ENCODE measurements around the gene SLCO2A1.

The SLCO2A1 gene

DNA sequence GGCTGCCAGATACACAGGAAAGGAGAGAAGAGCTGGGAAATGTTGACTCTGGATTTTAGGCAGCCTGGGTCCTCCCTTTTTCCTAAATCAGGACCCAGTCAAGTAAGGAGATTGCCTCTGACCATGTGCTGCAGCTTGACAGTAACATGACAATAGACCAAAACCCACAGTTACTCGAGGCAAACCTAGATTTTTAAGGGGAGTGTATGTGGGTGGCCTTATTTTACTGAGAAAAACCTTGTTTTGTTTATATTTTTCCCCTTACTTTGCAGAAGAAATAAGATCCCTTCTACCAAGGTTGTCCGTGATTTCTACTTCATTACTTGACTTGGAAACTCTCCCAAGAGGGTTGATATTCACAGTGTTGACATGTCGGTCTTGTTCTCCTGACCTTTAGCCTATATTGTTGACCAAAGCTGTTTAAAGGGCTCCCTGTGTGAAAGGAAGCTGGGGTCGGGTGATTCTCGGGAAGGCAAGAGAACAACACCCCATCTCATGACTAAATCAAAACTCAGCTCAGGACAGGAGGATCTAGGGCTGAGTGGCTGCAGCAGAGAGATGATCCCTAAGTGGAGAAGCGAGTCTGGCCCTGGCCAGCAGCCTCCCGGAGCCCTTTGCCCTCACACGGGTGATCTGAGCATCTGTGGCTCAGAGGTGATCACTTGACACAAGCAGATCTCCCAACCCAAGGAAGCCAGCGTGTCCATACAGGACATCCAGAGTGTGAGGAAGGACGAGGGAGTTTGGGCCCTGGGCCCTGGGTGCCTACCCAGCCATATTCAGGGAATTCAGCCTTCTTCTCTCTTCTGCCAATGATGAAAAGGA, 31.0 kb upstream of the SLCO2A1 start:
- no peak for DNase-seq (ENCODE audit: low read depth in 2 of 2)

- DNase-seq (ENCODE audit: low read depth in 2 of 2), result no peak
Measured at GRCh38 chr3:134059671-134060560, 30.2 kb upstream of the SLCO2A1 start.

- no peak for DNase-seq (ENCODE audit: low read depth in 2 of 2)
Measured at GRCh38 chr3:134059035-134059601, 29.4 kb upstream of the SLCO2A1 start.

- DNase-seq (ENCODE audit: low read depth in 2 of 2), result no peak
Measured at GRCh38 chr3:134057654-134058110, 28.0 kb upstream of the SLCO2A1 start.

- no peak for DNase-seq (ENCODE audit: low read depth in 2 of 2)
Measured at GRCh38 chr3:134057006-134057653, 27.4 kb upstream of the SLCO2A1 start.

- DNase-seq (ENCODE audit: low read depth in 2 of 2), result no peak
Measured at GRCh38 chr3:134056464-134056891, 26.8 kb upstream of the SLCO2A1 start.

DNA sequence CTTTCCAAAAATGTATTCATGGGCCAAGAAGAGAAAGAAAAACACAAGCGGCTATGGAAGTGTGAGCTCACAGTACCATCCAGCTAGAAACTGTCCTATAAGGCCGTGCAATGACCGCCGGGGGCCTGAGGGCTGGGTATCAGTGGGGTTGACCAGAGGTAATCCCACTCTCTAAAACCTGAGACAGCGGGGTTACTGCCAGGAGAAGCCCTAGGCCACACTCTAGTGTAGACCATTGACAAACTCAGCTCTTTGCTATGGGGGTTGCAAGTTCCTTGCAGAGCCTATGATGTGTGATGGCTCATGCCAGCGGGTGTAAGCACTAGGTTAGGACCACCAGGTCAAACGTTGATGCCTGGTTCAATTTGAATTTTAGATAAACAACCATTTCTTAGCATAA, 25.9 kb upstream of the SLCO2A1 start:
- no peak for DNase-seq (ENCODE audit: low read depth in 2 of 2)

DNA sequence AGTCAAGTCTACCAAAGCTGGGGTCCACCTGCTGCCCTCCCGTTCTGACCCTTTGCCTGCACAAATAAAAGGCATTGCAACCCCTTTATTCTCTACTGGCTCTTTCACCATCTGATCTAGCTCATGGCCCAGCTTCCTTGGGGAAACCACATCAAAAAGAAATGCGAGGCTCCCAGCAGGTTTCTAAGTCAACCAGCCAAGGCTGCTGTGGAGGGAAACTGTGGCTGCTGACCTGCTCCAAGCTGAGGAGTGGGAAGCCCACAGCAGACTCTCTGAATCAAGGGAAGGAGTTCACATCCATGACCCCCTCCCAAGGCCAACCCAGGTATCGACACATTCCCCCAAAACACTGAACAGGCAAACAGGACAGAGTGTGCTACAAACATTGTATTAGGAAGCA, 25.2 kb upstream of the SLCO2A1 start:
- DNase-seq (ENCODE audit: low read depth in 2 of 2), result no peak

DNA sequence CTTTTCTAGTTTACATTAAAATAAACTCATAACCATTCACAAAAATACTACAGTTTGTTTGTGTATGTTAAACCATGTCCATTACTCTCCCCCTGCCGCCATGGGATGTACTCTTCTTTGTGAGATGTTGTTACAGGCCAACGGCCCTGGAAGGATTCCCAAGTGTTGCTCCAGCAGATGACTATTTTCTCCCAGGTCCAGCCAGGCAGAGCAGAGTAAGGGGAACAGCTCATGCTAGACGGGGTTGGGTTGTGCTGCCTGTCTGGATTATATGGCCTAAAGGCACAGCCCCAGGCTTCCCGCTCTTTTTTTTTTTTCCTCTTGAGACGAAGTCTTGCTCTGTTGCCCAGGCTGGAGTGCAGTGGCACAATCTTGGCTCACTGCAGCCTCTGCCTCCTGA, 24.5 kb upstream of the SLCO2A1 start:
- DNase-seq (ENCODE audit: low read depth in 2 of 2), result no peak

- no peak for DNase-seq (ENCODE audit: low read depth in 2 of 2)
Measured at GRCh38 chr3:134052370-134052769, 22.6 kb upstream of the SLCO2A1 start.

DNA sequence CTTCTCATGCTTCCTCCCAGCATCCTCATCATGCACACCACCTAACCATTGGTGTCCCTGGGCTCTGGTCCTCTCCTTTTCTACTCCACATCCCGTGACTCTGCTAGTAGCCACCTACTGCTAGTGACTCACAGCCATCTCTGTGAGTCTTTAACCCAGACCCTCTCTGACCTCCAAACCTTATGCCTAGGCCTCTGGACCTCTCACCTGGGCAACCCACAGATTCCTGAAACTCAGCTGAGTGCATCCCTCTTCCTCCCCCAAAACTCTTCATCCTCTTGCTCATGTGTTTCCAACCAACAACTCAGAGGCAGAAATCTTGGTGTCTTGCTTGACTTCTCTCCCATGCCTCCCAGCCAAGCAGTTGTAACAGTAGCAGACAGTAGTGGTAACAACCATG, 20.0 kb upstream of the SLCO2A1 start:
- no peak for DNase-seq (ENCODE audit: low read depth in 2 of 2)

- no peak for DNase-seq (ENCODE audit: low read depth in 2 of 2)
Measured at GRCh38 chr3:134048278-134048996, 18.7 kb upstream of the SLCO2A1 start.

- DNase-seq (ENCODE audit: low read depth in 2 of 2), result no peak
Measured at GRCh38 chr3:134044459-134044858, 14.7 kb upstream of the SLCO2A1 start.

DNA sequence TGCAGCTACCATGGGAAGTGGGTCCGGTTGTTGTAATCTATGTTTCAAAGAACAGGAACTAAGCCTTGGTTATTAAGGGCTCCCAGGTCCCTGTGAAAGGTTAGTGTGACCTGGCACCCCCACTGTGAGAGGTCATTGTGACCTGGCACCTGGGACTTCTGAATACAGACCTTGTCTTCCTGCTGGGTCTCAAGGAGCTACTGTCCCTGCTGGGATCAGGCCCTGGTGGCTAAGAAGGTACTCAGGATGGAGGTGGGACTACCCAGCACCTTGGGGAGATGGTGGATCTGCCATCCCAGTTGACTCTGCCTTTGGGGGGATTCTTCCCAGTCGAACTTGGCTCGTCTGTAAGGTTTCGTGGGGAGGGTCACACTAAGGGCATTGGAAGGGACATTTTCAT, 10.3 kb upstream of the SLCO2A1 start:
- DNase-seq (ENCODE audit: low read depth in 2 of 2), result no peak

- no peak for DNase-seq (ENCODE audit: low read depth in 2 of 2)
Measured at GRCh38 chr3:134039161-134039862, 9.6 kb upstream of the SLCO2A1 start.

DNA sequence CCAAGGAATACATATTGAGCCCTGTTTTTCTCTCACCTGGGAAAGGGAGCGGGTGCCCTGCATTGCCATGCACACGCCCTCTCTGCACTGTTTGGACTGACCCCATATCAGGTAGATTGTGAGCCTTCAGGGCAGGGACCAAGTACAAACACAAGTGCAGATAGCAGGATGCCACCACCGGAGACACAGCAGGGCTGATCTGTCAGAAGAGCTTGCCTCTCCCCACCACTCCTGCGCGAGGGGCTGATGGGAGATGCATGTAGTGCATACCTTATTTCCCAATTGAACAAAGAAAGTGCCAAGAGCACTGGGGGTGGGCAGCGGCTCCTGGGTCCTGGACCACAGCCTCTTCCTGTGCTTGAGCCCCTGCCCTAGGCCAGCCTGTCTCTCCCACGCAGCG, 9.0 kb upstream of the SLCO2A1 start:
- DNase-seq (ENCODE audit: low read depth in 2 of 2), result no peak

GRCh38 chr3:134038071-134038491, 8.4 kb upstream of the SLCO2A1 start:
- no peak for DNase-seq (ENCODE audit: low read depth in 2 of 2)

- DNase-seq (ENCODE audit: low read depth in 2 of 2), result no peak
Measured at GRCh38 chr3:134037168-134037567, 7.4 kb upstream of the SLCO2A1 start.

DNA sequence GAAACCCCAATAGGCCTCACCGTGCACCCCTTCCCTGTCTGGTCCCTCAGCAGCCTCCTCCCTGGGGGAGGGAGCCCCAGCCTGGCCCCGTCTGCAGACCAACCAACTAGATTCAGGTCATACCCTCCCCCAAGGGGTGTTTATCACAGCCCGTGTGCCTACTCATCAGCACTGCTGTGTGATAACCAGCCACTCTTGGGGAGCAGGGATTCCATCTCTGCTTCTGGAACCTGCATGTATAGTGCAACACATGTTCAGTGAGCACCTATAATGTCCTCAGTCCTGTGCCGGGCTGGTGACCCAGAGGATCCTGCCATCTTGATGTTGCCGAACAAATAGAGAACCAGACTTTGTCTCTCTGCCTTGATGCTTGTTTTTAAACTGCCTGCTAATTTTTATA, 6.6 kb upstream of the SLCO2A1 start:
- no peak for DNase-seq (ENCODE audit: low read depth in 2 of 2)

DNA sequence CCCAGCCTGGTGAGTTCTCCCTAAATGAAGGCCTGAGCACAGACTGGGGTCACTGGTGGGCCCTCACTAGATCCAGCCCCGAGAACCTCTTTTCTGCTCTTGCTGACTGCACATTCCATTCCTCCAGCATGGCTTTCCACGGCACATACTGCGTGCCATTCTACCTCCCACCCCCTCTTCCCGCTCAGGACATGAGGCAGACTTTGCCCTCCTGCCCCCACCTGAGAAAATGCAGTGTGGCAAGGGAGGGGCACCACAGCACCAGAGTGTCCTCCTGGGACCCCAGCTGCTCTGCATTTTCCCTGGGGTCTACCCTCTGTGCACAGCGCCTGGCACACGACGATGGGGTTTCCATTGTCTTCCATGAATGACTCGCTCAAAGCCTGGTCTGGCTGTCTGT, 6.1 kb upstream of the SLCO2A1 start:
- DNase-seq (ENCODE audit: low read depth in 2 of 2), result no peak

Measured in activated CD8-positive, alpha-beta memory T cell treated with anti-CD3 and anti-CD28 coated beads for 4 hours (primary cell).